Peyer's patch (tissue), 4 donors: Measurements from ENCODE around the gene PKP3.

ENCODE experiments used
- CTCF ChIP-seq, 6 experiments: fragments of 450-650 bp in 4 of 6; fragments of 200-600 bp in 2 of 6; sonication (generic) in 1 of 6; IDR thresholded peaks; one replicate each; pipeline ENCODE4 v1.5.1; 2017 to 2019; ENCODE audit warnings: antibody characterized with exemption in 6 of 6, mild to moderate bottlenecking in 3 of 6, moderate library complexity in 1 of 6
- POLR2A ChIP-seq, 2 donors: fragments of 450-650 bp; IDR thresholded peaks; one replicate each; pipeline ENCODE4 v1.5.1; 2017; ENCODE audit warnings: antibody characterized with exemption in 2 of 2, mild to moderate bottlenecking in 2 of 2, moderate library complexity in 2 of 2

GRCh38 chr11:404551-405264 is 10.7 kb downstream of the PKP3 start:
- TF ChIP-seq CTCF (IDR thresholded peaks at IDR 0.05) (no peak), POLR2A (IDR thresholded peaks at IDR 0.05) (no peak)
